ENCODE data around the gene SERTAD1.

- TF ChIP-seq CTCF (IDR thresholded peaks at IDR 0.05) (no peak), POLR2A (IDR thresholded peaks at IDR 0.05) (no peak)
These were observed 24.9 kb upstream of the SERTAD1 start for GRCh38 chr19:40450664-40451063.

Measured in heart left ventricle (tissue), 13 donors.